KG1 (cell line): ENCODE data around the gene DGCR8.
A peak's percentile ranks its signal among the peaks of the same experiment; 100 is the strongest.
"Not testable (repeated sequence)": the region's sequence is repeated elsewhere in the genome, so short reads cannot be mapped to it uniquely, and the experiment has no call there.

Source experiments
- DNase-seq: peaks from one replicate; lab custom pipeline; 2025; lab: John Stamatoyannopoulos, UW

Gene DGCR8

GRCh38 chr22:20066617-20067383 lies 13.2 kb upstream of the DGCR8 start:
- DNase-seq, result no peak

DNA sequence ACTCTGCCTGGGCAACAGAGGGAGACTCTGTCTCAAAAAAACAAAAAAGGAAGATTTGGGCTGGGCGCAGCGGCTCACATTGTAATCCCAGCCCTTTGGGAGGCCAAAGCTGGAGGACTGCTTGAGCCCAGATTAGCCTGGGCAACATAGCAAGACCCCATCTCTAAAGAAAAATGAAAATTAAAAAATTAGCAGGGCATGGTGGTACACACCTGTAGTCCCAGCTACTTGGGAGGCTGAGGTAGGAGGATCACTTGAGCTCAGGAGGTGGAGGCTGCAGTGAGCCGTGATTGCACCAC lies 12.7 kb upstream of the DGCR8 start:
- DNase-seq, result not testable (repeated sequence)

DNA sequence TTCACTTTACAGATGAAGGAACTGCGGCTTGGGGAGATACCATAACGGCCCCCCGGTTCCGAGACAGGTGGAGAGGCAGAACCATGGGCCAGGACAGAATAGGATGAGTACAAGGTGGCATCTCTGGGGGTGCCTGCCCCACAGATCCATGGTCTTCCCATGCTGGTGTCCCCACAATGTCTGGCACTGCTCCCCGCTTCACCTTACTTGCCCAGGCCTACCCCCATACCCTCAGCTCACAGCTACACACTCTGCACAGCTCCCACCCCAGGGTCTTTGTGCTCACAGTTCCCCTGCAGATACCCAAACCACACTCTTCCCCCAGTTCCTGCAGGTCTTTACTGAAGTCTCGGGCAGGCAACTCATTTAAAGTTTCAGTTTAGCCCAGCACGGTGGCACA lies 11.4 kb upstream of the DGCR8 start:
- DNase-seq, result no peak

- DNase-seq, result no peak
Observed at GRCh38 chr22:20069331-20070042, 10.6 kb upstream of the DGCR8 start.

- no peak for DNase-seq
Observed at GRCh38 chr22:20071524-20071972, 8.5 kb upstream of the DGCR8 start.

GRCh38 chr22:20076627-20077172 lies 3.3 kb upstream of the DGCR8 start:
- no peak for DNase-seq

GRCh38 chr22:20080445-20080775 lies 369 bp downstream of the DGCR8 start:
- DNase-seq, result peak; percentile 56

GRCh38 chr22:20080776-20081654 lies 974 bp downstream of the DGCR8 start:
- DNase-seq, result no peak

DNA sequence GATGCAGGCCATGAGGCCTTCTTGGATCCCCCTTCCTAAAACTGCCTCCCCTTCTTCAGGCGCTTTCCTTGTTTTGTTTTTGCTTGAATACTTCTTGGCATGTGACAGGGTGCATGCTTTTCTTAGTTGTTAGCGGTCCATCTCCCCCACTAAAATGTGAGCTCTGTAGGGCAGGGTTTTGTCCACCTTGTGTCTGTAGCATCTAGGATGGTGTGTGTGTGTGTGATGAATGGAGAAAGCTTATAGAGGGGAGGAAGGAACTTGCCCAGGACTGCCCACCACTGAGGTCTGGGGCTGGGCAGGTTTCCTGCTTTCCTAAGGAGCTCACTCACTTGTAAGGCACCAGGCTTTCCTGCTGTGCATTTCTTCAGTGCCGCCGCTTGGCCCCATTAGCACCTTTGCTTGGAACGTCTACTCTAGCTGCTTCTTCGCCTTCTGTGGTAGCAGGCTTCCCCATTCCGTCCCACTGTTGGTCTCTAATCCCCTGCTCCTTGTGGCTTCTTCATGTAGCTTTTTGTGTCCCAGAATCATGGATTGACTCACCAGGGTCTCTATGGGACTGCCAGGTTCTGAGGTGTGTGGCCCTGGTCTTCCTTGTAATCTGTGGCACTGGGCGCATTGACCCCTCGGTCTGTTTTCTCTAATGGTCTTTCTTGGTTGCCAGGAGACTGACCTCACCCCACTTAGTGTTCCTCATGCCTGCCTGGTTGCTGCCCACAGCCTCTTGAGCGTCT lies 3.3 kb downstream of the DGCR8 start:
- no peak for DNase-seq

GRCh38 chr22:20083891-20084546 lies 4.0 kb downstream of the DGCR8 start:
- DNase-seq, result no peak

DNA sequence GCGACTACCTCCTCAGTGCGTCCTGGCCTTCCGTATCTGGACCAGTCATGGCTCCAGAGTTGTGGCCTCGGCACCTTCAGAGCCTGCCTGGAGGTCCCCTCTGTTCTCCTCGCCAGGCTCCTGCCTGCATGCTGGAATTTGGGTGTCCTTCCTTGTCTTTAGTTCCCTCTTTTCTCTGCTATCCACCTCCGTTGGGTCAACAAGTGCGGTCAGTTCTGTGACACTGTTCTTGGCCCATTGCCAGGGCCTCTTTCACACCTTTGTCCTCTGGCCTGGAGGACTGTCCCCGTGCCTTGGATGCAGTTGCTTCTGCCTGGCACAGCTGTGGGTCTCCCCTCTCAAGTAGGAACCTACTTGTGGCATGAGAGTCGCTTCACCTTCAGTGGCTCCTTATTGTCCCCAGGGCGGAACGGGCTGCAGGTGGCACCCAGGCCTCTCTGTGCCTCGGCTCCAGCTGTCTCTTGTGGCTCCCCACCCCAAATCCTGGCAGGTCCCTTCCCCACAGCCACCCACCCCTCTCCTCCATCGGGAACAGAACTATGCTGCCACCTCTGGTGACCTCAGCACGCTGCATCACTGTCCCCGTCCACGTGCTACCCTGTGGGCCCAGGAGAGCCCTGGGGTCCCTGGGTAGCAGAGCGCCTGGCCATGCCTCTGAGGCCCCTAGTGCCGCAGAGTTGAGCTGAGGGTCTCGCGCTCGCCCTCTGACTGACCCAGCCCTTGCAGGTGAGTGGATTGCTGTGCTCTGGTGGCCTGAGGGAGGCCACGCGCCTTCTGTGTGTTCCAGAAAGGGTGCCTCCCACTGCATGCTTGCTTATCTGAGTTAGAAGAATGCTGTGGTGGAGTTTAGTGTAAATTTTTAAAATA lies 4.7 kb downstream of the DGCR8 start:
- no peak for DNase-seq

GRCh38 chr22:20085651-20086050 lies 5.6 kb downstream of the DGCR8 start:
- DNase-seq, result no peak

- no peak for DNase-seq
Observed at GRCh38 chr22:20086101-20086599, 6.1 kb downstream of the DGCR8 start.

- no peak for DNase-seq
Observed at GRCh38 chr22:20086763-20087162, 6.7 kb downstream of the DGCR8 start.

DNA sequence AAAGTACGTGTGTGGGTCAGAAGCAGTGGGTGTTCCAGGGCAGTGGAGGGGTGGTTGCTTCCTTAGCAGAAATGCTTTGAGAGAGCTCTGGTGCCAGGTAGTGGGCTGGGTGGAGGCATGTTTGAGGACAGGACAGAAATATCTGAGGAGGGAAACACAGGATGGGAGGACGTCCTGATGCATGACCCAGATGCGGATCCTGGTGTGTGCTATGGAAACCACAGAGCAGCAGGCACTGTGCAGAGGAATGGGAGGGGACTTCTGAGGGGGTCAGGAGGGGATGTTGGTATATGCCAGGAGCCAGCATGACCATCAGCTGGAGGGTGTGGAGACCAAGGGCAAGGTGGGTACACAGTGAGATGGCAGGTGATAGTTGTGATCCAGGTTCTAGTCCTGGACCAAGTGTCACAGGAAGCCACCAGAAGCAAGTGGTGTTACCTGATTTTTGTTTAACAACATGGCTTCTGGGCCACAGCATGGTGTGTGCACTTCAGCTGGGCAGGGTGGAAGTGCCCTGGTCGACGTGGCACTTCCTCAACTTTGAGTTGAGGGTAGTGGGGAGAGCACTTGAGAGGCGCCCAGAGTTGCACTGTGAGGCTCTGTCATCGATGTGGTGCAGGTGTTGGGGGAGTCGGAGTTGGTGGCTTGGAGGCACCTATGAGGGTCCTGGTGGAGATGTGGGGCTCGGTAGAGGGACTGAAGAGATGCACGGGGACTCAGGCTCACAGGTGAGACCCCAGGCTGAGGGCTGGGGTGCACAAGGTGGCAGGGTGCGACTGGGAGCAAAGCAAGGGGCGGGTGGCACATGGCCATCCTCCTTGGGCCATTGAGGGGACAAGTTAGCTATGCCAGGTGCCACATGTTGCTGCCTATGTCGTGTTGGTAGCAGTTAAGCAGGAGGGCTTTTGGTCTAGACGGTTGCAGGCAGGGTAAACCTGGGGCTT lies 7.5 kb downstream of the DGCR8 start:
- no peak for DNase-seq

DNA sequence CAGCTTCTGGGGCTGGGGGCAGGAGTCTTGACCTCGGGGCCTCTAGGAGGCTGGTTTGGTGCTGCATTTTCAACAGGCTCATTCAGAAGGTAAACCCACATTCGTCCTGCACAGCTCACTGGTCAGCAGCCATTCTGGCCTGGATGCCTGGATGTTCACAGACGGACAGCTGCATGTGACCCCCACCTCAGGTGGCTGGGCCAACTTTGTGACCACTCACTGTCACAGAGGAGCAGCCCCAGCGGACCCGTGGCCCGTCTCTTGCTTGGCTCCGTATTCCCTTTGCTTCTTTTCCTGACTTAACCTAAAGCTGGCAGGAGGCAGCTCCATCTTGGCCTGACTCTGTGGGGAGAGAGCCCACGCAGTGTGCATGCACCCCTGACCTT lies 8.2 kb downstream of the DGCR8 start:
- DNase-seq, result no peak

GRCh38 chr22:20089226-20089976 lies 9.4 kb downstream of the DGCR8 start:
- DNase-seq, result no peak
